AG08396 (cell line): ENCODE results near the gene RRAS.

Experiments
- DNase-seq: peaks from one replicate; pipeline ENCODE4 v3.0.0; 2012; ENCODE audit warnings: low spot score, mixed read lengths

RRAS gene

DNA sequence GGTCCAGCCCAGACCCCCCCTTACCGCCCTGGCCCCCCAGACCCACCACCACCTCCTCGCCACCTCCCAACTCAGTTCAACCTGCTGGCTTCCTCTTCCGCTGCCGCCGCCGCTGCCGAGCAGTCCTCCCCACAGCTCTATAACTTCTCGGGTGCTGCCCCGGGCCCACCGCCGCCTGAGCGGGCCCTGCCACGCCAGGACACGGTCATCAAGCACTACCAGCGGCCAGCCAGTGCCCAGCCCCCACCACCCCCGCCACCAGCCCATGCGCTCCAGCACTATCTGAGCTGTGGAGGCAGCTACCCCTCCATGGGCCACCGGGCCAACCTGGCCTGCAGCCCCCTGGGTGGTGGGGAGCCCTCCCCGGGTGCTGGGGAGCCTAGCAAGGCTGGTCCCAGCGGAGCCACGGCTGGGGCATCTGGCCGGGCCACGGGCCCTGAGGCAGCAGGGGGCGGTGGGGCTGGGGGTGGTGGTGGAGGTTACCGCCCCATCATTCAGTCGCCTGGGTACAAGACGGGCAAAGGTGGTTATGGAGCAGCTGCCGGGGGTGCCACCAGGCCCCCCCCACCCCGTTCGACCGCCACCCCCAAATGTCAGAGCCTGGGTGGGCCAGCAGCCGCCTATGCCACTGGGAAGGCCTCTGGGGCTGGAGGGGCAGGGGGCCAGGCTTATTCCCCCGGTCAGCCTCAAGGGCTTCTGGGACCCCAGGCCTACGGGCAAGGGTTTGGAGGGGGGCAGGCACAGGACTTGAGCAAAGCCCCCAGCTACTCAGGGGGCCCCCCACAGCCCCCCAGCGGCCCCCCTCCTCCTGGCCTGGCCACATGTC, 44.7 kb downstream of the RRAS start:
- no peak for DNase-seq

DNA sequence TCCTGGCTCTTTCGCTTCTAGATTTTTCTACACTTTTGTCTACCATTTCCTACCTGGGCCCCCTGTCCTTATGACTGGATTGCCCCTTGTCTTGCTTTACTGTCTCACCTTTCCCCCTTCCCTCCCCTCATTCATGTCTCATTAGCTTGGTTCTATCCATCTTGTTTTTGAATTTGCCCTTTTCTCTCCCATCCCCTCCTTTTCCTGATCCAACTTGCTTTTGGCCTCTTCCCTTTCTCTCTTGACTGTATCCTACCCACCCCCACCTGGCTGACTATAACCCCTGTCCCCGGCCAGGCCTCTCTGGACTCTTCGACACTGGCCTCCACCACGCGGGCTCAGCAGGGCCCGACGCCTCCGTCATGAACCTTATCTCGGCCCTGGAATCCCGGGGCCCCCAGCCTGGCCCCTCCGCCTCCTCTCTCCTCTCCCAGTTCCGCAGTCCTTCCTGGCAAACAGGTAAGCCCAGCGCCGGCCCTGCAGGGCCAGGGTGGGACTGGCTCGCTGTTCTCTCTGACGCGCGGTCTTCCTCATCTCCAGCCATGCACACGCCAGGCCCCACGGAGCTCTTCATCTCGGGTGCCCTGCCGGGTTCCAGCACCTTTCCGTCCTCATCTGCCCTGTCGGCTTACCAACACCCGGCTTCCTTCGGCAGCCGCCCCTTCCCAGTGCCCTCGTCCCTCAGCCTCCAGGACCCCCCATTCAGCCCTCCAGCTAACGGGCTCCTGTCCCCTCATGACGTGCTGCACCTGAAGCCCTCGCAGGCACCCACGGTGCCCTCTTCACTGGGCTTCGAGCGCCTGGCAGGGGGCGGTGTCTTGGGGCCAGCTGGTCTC, 45.6 kb downstream of the RRAS start:
- DNase-seq: no peak

DNA sequence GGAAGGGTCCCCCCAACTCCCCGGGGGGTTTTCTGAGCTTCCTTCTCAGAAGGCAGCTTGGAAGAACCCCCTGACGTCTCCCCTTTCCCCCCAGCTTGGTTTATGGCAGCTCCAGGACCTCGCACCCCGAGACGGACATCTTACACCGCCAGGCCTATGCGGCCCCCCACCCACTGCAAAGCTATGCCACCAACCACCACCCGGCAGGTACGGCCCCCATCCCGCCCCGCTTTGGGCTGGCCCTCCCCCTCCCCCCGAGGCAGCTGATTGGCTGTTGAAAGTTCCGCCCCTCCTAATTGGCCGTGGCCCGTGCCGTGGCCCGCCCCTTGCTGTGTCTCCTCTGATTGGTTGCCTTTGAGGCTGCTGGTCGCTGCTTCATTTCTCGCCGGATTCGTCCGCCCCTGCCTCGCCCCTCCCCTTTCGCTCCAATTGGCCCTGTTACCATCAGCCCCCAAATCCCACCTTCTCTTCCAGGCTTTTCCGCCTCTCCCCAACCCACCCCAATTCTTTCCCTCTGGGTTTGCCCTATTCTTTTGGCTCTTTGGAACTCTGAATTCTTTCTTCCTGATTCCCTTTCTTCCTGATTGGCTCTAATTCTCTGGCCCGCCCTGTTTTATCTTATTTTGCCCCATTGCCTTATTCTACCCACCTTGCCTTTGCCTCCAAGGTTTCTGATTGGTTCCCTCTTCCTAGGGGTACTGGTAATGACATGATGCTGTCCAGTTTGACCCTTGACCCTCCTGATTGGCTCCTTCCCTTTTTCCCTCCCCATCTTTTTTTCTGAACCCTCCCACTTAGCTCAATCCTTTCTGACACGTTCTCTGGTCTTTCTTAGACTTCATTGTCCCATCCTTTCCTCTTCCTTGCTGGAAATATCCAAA, 46.5 kb downstream of the RRAS start:
- DNase-seq: peak; percentile 100

DNA sequence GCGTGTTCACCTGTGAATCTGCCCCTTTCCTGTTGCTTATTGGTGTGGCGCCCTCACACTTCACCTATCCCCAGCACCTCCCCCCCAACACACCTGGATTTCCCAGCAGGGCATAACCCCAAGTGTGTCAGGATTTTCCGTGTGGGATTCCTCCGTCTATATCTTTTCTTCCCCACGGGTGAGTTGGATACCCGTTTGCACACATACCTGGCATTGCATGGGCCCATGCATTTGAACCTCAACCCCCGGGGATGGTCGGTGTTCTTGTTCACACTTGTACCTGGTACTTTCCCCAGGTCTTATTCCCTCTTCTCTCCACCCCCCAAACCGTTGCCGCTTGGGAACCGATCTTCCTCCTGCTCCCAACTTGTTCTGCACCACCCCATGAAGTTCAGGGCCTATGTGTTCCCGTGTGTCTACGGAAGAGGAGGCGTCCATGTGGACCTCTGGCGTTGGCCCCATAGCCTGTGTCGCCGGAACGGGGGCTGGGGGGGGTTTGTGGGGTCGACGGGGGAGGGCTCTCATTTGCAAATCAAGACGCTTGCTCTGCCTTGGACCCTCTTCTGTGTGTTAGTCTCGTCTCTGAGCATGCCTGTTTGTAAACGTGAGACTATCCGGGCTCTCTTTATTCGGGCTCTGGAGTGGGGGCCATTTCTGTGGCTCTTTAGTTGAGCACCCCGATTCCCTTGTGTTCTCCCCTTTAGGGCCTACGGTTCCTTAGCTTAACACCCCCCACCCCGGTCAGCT, 47.3 kb downstream of the RRAS start:
- DNase-seq: peak; percentile 42

DNA sequence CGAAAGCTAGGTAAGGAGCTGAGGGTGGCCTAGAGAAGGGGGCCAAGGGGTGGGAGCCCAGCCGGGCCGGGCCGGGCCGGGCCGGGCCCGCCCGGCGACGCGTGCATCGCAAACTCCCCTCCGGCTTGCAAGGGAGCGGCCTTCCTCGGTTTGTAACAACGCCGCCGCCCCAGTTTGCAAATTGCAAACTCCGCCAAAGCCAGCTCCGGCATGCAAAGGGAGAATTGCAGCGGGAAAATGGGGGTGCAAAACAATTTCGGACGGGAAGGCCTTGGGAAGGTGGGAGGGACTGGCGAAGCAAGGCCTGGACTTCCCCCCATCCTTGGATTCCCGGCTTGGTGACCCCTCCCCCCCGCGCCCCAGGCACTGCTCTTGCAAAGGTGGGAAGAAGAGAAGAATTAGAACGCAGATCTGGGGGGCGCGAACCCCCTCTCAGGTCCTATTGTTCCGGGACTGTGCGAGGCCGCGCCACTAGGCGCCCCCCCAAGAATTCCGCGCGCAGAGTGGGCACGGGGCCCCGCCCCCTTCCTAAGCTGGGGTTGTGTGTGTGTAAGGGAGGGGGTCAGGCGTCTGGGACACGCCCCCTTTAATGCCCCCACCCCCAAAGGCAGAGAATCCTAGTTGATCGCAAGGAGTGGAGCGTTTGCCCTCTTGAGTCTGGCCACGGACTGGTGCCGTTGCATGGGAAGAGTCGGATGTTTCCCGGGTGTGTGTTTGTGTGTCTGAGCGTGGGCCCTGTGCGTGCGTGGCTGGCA, 48.0 kb downstream of the RRAS start:
- peak; percentile 62 for DNase-seq

DNA sequence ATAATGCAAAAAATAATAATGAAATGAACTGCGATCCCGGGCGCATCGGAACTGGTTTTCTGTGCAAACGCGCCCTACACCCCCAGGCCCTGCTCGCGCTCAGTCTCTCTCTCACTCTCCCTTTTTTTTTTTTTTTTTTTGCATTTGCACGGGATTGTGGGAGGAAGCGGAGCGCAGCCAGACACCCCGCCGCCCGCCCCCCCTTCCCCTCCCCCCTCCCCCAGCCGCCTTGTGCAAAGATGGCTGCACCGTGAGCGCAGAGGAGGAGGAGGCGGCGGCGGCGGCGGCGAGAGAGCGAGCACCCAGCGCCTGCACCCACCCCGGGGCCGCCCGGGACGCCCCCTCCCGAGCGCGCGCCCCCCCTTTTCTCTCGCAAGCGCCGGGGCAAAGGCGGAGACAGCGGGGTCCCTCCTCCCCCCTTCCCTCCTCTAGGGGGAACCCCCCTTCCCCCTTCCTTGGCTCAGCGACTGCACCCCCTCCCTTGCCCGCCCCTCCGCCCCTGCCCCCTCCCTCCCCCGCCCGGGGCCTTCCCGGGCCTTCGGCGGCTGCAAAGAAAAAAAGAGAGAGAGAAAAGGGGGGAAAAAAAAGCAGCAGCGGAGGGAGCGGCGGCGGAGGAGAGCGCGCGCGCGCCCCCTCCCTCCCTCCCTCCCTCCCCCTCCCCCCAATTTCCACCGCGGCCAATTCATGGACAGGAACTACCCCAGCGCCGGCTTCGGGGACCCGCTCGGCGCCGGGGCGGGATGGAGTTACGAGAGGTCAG, 48.8 kb downstream of the RRAS start, which contains the start of gene PRR12:
Gene PRR12, plus strand, starts transcription at position 212 of the 760 bp plus-strand sequence. Its CDS starts 473 bp downstream, at position 685.
- DNase-seq: peak; percentile 92

DNA sequence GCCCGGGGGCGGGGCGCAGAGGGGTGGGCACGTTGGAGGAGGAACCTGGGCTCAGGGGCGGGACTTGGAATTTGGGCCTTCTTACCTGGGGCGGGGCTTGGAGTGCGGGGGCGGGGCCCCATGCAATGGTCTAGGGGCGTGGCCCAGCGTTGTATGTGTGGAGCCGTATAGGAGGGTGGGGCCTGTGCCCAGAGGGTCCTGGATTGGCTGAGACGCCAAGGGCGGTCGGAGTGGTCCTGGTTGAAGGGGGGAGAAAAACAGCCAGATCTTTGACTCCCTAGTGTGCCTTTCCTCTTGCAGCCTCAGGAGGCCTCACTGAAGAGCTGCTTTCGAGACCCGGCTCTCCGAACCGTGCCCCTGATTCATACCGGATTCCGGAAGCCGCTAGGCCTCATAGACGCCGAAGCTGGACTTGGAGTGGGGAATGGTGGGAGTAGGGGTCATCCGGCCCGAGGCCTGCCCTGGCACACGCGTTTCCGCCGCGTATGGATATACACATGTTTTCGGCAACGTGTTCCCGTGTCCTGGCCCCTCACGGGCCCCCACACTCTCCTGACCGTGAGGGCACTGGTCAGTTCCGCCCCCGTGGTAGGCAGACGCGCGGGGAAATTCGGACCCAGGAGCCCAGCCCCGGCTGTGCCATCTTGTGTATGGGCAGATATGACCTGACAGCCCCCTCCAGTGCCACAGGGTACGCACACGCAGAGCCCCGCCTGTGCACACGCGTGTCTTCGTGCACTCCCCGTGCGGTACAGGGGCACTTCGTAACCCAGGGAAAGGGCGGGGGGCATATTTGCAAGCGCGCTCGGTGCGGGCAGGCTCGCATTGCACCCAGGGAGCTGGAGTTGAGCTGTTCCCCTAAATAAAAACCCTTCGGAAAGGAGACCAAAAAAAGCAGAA, 49.6 kb downstream of the RRAS start:
- DNase-seq: peak; percentile 95

DNA sequence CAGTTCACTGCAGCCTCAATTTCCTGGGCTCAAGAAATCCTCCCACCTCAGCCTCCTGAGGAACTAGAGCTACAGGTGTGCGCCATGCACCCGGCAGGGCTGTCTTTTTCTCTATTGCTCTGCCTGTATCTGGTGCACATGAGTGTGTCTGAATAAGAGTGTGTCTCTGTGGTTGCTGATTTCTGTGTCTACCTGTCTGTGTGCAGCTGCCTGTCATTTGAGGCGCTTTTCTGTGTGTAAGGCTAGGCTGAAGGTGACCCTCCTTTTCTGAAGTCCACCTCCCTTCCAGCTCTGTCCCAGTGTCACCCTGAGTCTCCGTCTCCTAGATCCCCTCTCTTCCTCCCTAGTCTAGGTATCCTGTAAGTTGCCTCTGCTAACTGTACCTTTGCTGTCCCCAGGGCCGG, 50.4 kb downstream of the RRAS start:
- DNase-seq: peak; percentile 7

DNA sequence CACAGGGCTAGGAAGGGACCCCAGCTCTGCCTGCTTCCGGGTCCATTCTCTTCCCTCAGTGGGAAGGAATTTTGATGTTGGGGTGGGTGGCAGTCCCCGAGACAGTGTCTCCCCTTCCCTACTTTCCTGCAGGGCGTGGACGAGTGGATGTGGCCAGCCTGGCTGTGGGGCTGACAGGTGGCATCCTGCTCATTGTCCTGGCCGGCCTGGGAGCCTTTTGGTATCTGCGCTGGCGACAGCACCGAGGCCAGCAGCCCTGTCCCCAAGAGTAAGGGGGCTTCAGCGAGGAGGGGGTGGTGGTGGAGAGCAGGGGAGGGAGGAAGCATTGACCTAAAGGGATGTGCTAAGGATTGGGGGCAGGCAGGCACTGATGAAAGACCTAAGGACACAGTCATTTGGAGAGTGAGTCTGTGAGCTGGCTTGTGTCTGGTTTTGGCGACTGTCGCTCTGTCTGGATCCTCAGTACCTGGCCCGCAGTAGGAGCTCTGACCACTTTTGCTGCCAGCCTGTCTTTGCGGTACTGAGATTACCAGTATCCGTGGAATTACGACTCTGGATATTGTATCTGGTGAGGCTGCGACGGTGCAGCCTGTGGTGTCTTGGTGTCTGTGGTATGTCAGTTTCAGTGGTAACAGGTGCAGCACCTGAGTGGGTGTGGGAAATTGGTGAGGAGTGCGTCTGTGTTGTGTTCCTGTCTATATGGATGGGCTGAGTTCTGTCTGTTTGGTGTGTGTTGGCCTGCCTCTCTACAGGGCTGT, 51.4 kb downstream of the RRAS start:
- no peak for DNase-seq

DNA sequence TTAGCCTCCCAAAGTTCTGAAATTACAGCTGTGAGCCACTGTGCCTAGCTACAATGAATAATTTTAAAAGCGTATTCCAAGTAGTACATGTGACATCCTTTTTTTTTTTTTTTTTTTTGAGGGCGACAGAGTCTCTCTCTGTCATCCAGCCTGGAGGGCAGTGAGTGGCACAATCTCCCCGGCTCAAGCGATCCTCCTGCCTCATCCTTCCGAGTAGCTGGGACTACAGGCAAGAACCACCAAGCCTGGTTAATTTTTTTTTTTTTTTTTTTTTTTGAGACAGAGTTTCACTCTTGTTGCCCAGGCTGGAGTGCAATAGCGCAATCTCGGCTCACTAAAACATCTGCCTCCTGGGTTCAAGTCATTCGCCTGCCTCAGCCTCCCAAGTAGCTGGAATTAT, 52.7 kb downstream of the RRAS start:
- no peak for DNase-seq
